ENCODE measurements around the gene SGSM1.

DNA sequence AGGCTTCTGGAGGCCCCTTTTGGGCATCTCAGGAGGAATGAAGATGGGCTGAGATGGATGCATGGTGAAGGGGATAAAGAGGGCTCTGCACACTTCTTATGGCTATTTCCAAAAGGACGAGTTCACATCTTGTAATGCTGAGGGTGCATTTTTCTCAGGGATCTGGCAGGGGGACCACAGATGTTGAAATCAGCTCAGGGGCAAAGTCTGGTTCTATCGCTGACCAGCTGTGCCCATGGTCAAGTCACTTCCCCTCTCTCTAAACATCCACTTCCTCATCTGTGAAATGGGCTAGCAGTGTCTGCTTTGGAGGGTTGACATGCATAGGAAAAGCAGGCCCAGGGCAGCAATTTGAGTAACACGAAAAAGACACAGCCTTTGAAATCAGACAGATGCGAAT is 114.0 kb downstream of the SGSM1 start:
- TF ChIP-seq, protein P1, sequence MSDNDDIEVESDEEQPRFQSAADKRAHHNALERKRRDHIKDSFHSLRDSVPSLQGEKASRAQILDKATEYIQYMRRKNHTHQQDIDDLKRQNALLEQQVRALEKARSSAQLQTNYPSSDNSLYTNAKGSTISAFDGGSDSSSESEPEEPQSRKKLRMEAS (IDR thresholded peaks at IDR 0.05; ENCODE audit: low read depth): no peak
- TF ChIP-seq EP300 (IDR thresholded peaks at IDR 0.05; ENCODE audit: borderline replicate concordance in 1 of 2, low read depth in 1 of 2, low read length in 1 of 2): no peak
- TF ChIP-seq, protein P2, sequence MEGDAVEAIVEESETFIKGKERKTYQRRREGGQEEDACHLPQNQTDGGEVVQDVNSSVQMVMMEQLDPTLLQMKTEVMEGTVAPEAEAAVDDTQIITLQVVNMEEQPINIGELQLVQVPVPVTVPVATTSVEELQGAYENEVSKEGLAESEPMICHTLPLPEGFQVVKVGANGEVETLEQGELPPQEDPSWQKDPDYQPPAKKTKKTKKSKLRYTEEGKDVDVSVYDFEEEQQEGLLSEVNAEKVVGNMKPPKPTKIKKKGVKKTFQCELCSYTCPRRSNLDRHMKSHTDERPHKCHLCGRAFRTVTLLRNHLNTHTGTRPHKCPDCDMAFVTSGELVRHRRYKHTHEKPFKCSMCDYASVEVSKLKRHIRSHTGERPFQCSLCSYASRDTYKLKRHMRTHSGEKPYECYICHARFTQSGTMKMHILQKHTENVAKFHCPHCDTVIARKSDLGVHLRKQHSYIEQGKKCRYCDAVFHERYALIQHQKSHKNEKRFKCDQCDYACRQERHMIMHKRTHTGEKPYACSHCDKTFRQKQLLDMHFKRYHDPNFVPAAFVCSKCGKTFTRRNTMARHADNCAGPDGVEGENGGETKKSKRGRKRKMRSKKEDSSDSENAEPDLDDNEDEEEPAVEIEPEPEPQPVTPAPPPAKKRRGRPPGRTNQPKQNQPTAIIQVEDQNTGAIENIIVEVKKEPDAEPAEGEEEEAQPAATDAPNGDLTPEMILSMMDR (IDR thresholded peaks at IDR 0.05): no peak
- no peak for TF ChIP-seq POLR2AphosphoS5 (IDR thresholded peaks at IDR 0.05; ENCODE audit: low read depth, low read length)
- no peak for TF ChIP-seq JUND (IDR thresholded peaks at IDR 0.05)
- TF ChIP-seq FOSL2 (IDR thresholded peaks at IDR 0.05; ENCODE audit: borderline replicate concordance, low read depth): no peak
- TF ChIP-seq, protein P3, sequence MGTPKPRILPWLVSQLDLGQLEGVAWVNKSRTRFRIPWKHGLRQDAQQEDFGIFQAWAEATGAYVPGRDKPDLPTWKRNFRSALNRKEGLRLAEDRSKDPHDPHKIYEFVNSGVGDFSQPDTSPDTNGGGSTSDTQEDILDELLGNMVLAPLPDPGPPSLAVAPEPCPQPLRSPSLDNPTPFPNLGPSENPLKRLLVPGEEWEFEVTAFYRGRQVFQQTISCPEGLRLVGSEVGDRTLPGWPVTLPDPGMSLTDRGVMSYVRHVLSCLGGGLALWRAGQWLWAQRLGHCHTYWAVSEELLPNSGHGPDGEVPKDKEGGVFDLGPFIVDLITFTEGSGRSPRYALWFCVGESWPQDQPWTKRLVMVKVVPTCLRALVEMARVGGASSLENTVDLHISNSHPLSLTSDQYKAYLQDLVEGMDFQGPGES (IDR thresholded peaks at IDR 0.05; ENCODE audit: low read depth, low read length): no peak
- no peak for TF ChIP-seq TEAD4 (IDR thresholded peaks at IDR 0.05; ENCODE audit: borderline replicate concordance, insufficient read depth)

All from SK-N-SH (cell line).